ENCODE results near the gene ZNF341. TPM values are rescaled to one million over a fixed set of nuclear protein-coding genes. Genes with fewer than 3 reads are reported as not detected.
A peak's percentile ranks its signal among the peaks of the same experiment; 100 is the strongest.

Gene ZNF341
- total and polyA plus RNA-seq, 2 experiments from 2014 or later = 2.3 to 2.8 TPM

- Histone ChIP-seq H2AFZ (peak overlapping the region; percentile 63), H3F3A (ENCODE audit: insufficient read depth) (peaks cover 14% of the 10 kb centered on the region), H3K36me3 (ENCODE audit: low read depth) (no peaks in the 10 kb centered on the region), H3K79me2 (ENCODE audit: insufficient read depth) (peaks cover 52% of the 10 kb centered on the region), H3K4me2 (ENCODE audit: unreplicated experiment) (peak overlapping the region; percentile 97), H4K20me1 (ENCODE audit: insufficient read depth) (peaks cover 22% of the 10 kb centered on the region), H3K4me1 (ENCODE audit: insufficient read depth) (peaks cover 19% of the 10 kb centered on the region), H3K9me2 (ENCODE audit: insufficient read depth) (no peaks in the 10 kb centered on the region), H3K27me3 (replicated peaks; ENCODE audit: insufficient read depth) (no peaks in the 10 kb centered on the region), H3K27ac (peak overlapping the region; percentile 98), H3K4me3 (peak overlapping the region; percentile 93), H3K9me3 (ENCODE audit: low read depth) (no peaks in the 10 kb centered on the region), H3K9ac (peak overlapping the region; percentile 98)
- TF ChIP-seq EZH2phosphoT487 (IDR thresholded peaks at IDR 0.05; ENCODE audit: insufficient read depth, low read depth) (no peak), EZH2 (IDR thresholded peaks at IDR 0.05; ENCODE audit: insufficient read depth, poor library complexity, severe bottlenecking) (no peak)
- in situ Hi-C loops (cut with MboI) = no loop called here
- peak; percentile 23 for DNase-seq
- 1% methylated on average over 11 to 12 of the region's 12 CpGs for WGBS, 2 experiments (ENCODE audit: low coverage in 1 of 2, low lambda C conversion rate in 2 of 2, missing lambda C conversion rate in 2 of 2)
Measured at GRCh38 chr20:33811776-33812151, 80.0 kb downstream of the ZNF341 start.

GRCh38 chr20:33812152-33812849, 80.5 kb downstream of the ZNF341 start:
- H3K4me3 ChIP-seq = peak overlapping the region; percentile 93
- no peaks in the 10 kb centered on the region for H3K27me3 ChIP-seq (replicated peaks; ENCODE audit: insufficient read depth)
- peak; percentile 94 for DNase-seq
- H3K36me3 ChIP-seq (ENCODE audit: low read depth) = no peaks in the 10 kb centered on the region
- H3K9me3 ChIP-seq (ENCODE audit: low read depth) = no peaks in the 10 kb centered on the region
- TF ChIP-seq EZH2phosphoT487 (IDR thresholded peaks at IDR 0.05; ENCODE audit: insufficient read depth, low read depth) (no peak), EZH2 (IDR thresholded peaks at IDR 0.05; ENCODE audit: insufficient read depth, poor library complexity, severe bottlenecking) (no peak)
- H3F3A ChIP-seq (ENCODE audit: insufficient read depth) = peaks cover 14% of the 10 kb centered on the region
- WGBS, 2 experiments (ENCODE audit: low coverage in 1 of 2, low lambda C conversion rate in 2 of 2, missing lambda C conversion rate in 2 of 2) = 6 to 8% methylated on average over 14 of the region's 14 CpGs
- no peaks in the 10 kb centered on the region for H3K9me2 ChIP-seq (ENCODE audit: insufficient read depth)
- H3K79me2 ChIP-seq (ENCODE audit: insufficient read depth) = peaks cover 58% of the 10 kb centered on the region
- H4K20me1 ChIP-seq (ENCODE audit: insufficient read depth) = peaks cover 25% of the 10 kb centered on the region
- peak overlapping the region; percentile 97 for H3K4me2 ChIP-seq (ENCODE audit: unreplicated experiment)
- H3K27ac ChIP-seq = peak overlapping the region; percentile 98
- in situ Hi-C loops (cut with MboI) = no loop called here
- peak overlapping the region; percentile 98 for H3K9ac ChIP-seq
- H2AFZ ChIP-seq = peak overlapping the region; percentile 63
- peaks cover 19% of the 10 kb centered on the region for H3K4me1 ChIP-seq (ENCODE audit: insufficient read depth)

DNA sequence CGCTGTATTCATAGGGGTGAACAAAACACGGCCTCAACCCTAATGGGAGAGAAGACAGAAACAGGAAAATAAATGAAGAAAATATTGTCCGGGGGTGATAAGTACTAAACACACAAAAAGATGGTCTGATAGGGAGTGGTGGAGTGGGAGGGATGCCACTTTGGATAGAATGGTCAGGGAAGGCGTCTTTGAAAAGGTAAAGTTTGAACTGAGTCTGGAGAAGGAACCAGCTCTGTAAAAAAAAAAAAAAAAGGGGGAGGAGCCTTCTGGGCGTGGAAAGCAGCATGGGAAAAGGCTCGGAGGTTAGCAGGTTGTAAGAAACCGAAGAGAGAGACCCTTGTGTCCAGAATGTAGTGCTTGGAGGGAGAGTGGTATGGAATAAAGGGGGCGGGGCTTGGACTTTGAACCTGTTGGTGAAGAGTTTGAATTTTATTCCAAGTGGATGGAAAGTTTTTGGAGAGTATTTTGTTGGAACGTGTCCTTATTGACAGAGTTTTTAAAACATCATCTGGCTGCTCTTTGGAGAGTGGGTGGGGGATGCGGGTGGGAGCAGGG, 81.2 kb downstream of the ZNF341 start:
- Histone ChIP-seq H3K4me3 (peak overlapping the region; percentile 93), H3K9me2 (ENCODE audit: insufficient read depth) (no peaks in the 10 kb centered on the region), H3K4me2 (ENCODE audit: unreplicated experiment) (peak overlapping the region; percentile 97), H3F3A (ENCODE audit: insufficient read depth) (peaks cover 14% of the 10 kb centered on the region), H3K27me3 (replicated peaks; ENCODE audit: insufficient read depth) (no peaks in the 10 kb centered on the region), H3K9ac (peak overlapping the region; percentile 98), H3K27ac (peak overlapping the region; percentile 98), H4K20me1 (ENCODE audit: insufficient read depth) (peaks cover 32% of the 10 kb centered on the region), H2AFZ (peak overlapping the region; percentile 63), H3K79me2 (ENCODE audit: insufficient read depth) (peaks cover 64% of the 10 kb centered on the region), H3K9me3 (ENCODE audit: low read depth) (no peaks in the 10 kb centered on the region), H3K36me3 (ENCODE audit: low read depth) (no peaks in the 10 kb centered on the region), H3K4me1 (ENCODE audit: insufficient read depth) (peaks cover 19% of the 10 kb centered on the region)
- in situ Hi-C loops (cut with MboI) = no loop called here
- TF ChIP-seq EZH2phosphoT487 (IDR thresholded peaks at IDR 0.05; ENCODE audit: insufficient read depth, low read depth) (no peak), EZH2 (IDR thresholded peaks at IDR 0.05; ENCODE audit: insufficient read depth, poor library complexity, severe bottlenecking) (no peak)
- DNase-seq = peak; percentile 55
- WGBS, 2 experiments (ENCODE audit: low coverage in 1 of 2, low lambda C conversion rate in 2 of 2, missing lambda C conversion rate in 2 of 2) = 4 to 9% methylated on average over 10 of the region's 10 CpGs

DNA sequence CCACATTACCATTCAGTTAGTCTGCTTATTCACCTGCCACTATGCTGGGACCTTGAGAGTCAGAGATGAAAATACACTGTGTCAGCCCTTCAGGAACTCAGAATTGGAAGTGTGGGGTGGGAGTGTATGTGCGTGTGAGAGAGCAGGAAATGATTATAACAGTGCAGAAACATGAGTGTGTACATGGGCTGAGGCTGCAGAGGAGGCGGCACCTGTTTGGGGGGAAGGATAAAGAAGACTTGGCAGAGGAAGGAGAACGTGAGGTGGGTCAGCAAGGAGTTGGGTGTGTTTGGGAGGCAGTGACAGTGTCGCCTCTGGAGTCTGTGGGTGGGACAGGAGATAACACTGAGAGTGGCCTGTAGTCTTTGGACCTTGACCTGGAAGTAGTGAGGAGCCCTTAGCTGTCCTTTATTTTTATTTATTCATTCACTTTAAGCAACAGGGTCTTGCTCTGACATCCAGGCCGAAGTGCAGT, 82.5 kb downstream of the ZNF341 start:
- no peaks in the 10 kb centered on the region for H3K36me3 ChIP-seq (ENCODE audit: low read depth)
- H3K79me2 ChIP-seq (ENCODE audit: insufficient read depth) = peaks cover 77% of the 10 kb centered on the region
- peaks cover 19% of the 10 kb centered on the region for H3K4me1 ChIP-seq (ENCODE audit: insufficient read depth)
- H3K27ac ChIP-seq = no peak overlapping the region
- WGBS, 2 experiments (ENCODE audit: low coverage in 1 of 2, low lambda C conversion rate in 2 of 2, missing lambda C conversion rate in 2 of 2) = 63 to 68% methylated on average over 5 of the region's 5 CpGs
- TF ChIP-seq EZH2 (IDR thresholded peaks at IDR 0.05; ENCODE audit: insufficient read depth, poor library complexity, severe bottlenecking) (no peak), EZH2phosphoT487 (IDR thresholded peaks at IDR 0.05; ENCODE audit: insufficient read depth, low read depth) (no peak)
- DNase-seq = peak; percentile 37
- H2AFZ ChIP-seq = no peak overlapping the region
- no peak overlapping the region for H3K9ac ChIP-seq
- peaks cover 40% of the 10 kb centered on the region for H4K20me1 ChIP-seq (ENCODE audit: insufficient read depth)
- H3K4me2 ChIP-seq (ENCODE audit: unreplicated experiment) = no peak overlapping the region
- H3K9me3 ChIP-seq (ENCODE audit: low read depth) = no peaks in the 10 kb centered on the region
- H3K9me2 ChIP-seq (ENCODE audit: insufficient read depth) = no peaks in the 10 kb centered on the region
- H3K4me3 ChIP-seq = no peak overlapping the region
- in situ Hi-C loops (cut with MboI) = no loop called here
- H3F3A ChIP-seq (ENCODE audit: insufficient read depth) = peaks cover 14% of the 10 kb centered on the region
- no peaks in the 10 kb centered on the region for H3K27me3 ChIP-seq (replicated peaks; ENCODE audit: insufficient read depth)
